GM19035 (cell line): Measurements from ENCODE around the gene RFPL2.

Experiments used
- ATAC-seq: cut with Tn5 transposase; IDR thresholded peaks from one replicate; pipeline ENCODE4 v1.9.1; 2021; ENCODE audit not compliant: unreplicated experiment

Gene RFPL2

DNA sequence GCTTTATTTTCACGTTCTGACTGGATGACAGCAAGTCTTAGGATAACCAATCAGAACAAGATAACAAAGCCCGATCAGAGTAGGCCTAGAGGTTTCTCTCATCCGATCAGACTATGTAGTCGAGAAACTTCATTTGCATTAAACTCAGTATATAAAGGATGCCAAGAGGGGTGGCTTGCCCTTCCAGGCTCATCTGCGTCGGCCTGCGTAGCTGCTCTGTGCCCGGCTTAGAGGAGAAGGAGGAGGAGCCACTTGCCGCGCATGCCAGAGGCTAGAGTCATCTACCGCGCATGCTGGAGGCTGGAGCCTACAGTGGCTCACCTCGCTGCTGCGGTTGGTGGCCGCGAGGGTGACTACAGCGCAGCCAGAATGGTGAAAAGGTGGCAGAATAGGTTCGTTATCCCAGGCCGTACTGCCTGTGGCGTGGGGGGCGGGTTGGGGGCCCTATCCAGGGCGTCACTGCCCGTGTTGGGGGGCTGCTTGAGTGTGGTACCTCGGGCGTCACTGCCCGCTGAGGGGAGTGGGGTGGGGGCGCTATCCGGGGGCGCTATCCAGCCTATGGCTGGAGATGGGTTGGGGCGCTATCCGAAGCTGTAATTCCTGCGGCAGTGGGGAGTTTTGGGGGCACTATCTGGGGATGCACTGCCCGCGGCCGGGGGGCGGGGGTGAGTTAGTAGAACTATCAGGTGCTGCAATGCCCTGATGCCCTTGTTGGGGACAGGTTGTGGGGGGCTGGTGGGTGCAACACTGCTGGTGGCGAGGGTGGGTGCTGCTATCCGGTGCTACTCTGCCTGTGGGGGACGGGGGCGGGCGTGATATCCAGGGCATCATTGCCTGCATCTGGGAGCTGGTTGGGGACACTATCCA, at the start of gene RFPL2:
TSS of gene RFPL2 (minus strand) at position 218 of the 867 bp plus-strand sequence. CDS start 2,622 bp downstream, outside the sequence.
- ATAC-seq = no peak

DNA sequence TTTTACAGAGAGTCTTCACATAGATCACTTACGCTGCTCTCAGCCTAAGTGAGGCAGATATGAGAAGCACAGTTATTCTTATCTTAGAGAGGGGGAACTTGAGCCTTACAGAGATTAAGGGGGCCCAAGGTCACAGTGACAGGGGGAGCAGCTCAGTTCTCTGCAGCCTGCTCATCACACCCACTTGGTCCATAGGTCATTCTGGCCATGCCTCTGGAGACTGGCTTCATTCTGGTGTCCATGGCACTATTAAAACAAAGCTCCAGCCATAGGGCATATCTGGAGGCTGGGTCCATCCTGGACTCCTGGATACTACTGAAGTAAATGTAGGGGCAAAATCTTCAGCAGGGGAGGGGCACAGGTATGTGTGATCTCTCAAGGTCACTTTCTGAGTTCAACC, 44.4 kb upstream of the RFPL2 start:
- no peak for ATAC-seq

- no peak for ATAC-seq
Observed at GRCh38 chr22:32248276-32248675, 43.4 kb upstream of the RFPL2 start.

DNA sequence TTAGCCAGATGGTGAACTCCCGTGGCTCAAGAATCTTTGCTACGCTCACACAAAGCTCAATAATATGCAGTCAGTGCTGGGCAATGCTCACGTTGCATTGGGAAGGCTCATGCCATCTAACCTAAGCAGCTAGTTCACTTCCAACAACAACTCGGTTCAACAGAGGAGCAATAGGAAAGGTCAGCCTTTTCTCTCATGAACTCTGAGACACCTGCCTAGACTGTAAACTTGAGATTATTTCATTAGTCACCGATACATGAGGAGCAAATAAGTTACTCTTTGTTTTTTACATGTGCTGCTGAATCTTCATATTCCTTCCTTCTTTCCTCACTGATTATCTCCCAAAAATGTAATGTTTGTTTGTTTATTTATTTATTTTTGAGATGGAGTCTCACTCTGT, 41.3 kb upstream of the RFPL2 start:
- ATAC-seq = no peak

DNA sequence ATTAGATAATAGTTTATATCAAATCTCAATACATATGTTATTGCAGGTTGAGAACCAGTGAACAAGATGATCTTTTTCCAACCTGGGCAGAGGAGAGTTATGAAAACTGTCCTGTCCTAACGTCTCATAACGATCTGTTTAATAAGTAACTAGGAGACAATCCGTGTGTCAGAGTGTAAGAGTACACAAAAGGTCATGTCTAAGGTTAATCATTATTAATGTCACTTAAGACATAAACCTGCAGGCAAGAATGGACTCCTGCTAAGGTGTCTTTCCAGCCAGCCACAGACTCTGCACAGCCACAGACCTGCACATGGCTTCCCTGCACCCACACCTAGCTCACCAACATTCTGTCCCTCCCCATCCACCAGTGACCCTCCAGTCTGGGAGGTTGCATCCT, 40.2 kb upstream of the RFPL2 start:
- no peak for ATAC-seq

GRCh38 chr22:32244547-32244946, 39.7 kb upstream of the RFPL2 start:
- ATAC-seq = no peak

DNA sequence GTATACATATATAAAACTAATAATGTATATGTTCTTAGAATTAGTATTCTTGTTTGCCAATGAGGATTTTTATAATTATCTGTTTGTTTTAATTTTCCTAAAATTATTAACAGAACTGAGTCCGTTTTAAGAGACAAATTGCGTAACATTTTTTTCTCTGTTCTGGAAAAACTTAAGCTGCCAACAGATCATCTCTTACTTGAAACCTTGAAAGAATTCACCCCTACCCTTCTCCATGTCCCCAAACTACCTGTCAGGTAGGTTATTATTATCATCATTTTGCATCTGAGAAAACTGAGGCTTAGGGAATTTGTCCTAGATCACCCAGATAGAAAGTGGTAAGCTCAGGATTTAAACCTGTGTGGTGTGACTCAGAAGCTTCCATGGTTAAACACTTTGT, 35.6 kb upstream of the RFPL2 start:
- ATAC-seq = no peak

- ATAC-seq = no peak
Observed at GRCh38 chr22:32237906-32238305, 33.0 kb upstream of the RFPL2 start.

GRCh38 chr22:32236970-32237369, 32.1 kb upstream of the RFPL2 start:
- no peak for ATAC-seq

DNA sequence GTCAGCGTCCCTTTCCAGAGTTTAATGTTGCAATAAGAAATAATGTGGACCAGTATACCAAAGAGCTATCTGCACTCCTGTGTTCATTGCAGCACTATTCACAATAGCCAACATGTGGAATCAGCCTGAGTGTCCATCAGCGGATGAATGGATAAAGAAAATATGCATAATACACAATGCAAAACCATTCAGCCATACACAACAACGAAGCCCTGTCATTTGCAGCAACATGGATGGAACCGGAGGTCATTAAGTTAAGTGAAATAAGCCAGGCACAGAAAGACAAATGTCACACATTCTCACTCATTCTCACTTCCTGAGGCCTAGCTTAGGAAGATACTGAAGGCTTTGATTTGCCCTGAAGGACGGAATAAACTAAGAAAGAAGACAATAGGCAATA, 28.2 kb upstream of the RFPL2 start:
- no peak for ATAC-seq

GRCh38 chr22:32232191-32232830, 27.4 kb upstream of the RFPL2 start:
- no peak for ATAC-seq

GRCh38 chr22:32226326-32227104, 21.6 kb upstream of the RFPL2 start:
- ATAC-seq = no peak

- ATAC-seq = no peak
Observed at GRCh38 chr22:32222991-32223390, 18.1 kb upstream of the RFPL2 start.

DNA sequence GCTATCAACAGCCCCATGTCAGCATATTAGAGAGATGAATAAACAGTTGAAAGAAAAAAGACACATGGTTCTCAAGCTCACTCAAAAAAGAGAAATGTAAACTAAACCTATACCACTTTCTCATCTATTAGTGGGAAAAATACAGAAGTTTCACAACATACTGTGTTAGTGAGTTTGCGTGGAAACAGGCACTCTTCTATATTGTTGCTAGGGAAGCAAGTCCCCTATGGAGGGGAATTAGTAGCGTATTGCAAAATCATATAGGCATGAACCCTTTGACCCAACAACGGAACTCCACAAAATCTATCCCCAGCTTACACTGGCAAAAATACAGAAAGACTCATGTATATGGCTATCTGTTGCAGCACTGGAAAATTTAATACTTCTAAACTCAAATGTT, 14.2 kb upstream of the RFPL2 start:
- no peak for ATAC-seq

GRCh38 chr22:32218470-32218869, 13.6 kb upstream of the RFPL2 start:
- no peak for ATAC-seq

- no peak for ATAC-seq
Observed at GRCh38 chr22:32217465-32217864, 12.6 kb upstream of the RFPL2 start.

DNA sequence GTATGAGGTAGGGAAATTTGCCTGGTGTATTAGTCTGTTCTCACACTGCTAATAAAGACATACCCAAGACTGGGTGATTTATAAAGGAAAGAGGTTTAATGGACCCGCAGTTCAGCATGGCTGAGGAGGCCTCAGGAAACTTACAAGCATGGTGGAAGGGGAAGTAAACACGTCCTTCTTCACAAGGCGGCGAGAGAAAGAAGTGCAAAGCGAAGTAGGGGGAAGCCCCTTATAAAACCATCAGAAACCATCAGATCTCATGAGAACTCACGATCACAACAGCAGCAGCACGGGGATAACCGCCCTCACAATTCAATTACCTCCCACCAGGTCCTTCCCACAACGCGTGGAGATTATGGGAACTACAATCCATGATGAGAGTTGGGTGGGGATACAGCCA, 12.0 kb upstream of the RFPL2 start:
- ATAC-seq = no peak

DNA sequence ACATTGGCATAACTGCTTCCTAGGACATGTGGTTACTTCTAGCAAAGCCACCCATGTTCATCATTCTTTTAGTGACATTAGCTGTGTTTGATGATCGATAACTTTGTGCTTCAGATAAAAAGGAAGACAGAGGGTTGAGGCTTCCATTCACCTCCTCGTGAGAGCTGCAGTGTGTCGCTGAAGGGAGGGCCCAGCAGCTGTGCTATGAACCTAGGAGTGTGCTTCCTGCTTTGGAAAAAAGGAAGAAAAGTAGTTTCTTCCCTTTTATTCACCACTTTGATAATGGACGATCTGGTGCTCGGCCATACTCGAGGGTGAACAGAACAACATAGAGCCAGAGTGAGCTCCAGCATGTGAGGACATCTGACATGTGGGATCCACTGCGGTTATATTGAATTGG, 6.1 kb upstream of the RFPL2 start:
- ATAC-seq = no peak

DNA sequence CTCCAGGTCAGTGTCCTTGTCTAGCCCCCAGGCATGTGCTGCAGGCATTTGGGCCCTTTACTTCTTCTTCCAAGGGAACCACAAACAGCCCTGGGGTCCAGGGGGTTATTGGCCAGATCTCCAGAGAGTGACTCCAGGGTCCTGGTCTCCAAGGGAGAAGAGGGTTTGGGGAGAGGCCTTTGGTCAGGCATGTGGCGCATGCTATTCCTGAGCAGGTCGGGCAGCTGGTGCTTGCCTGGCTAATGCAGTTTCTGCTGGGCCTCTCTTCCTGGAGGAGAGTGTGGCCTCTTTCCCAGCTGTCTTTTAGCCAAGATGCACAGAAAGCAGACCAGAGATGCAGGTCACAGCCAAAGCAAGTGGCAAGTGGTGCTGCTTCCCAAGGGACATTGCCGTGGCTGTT, 3.8 kb upstream of the RFPL2 start:
- ATAC-seq = no peak

GRCh38 chr22:32207971-32208480, 3.2 kb upstream of the RFPL2 start:
- no peak for ATAC-seq
